Tibial nerve (tissue), 4 donors: ENCODE results near the gene MBOAT1. TPM values are rescaled to one million over a fixed set of nuclear protein-coding genes. Genes with fewer than 3 reads are reported as not detected.
A peak's percentile ranks its signal among the peaks of the same experiment; 100 is the strongest.
"Not testable (repeated sequence)": the region's sequence is repeated elsewhere in the genome, so short reads cannot be mapped to it uniquely, and the experiment has no call there.

Experiments used
- DNase-seq, 2 donors: peaks; one replicate each; pipeline ENCODE4 v3.0.0-alpha.2; 2019; ENCODE audit warnings: low spot score in 2 of 2
- H3K27ac ChIP-seq, 4 donors: fragments of 200-600 bp; sonication (generic) in 3 of 4; one replicate each; pipeline ENCODE4 v1.5.1; 2017 to 2019; ENCODE audit warnings: mild to moderate bottlenecking in 1 of 4
- H3K27me3 ChIP-seq, 2 donors: fragments of 200-600 bp; sonication (generic) in 1 of 2; one replicate each; pipeline versions ENCODE4 v1.5.1 to v1.6.0; 2017 to 2019
- H3K36me3 ChIP-seq, 3 donors: fragments of 200-600 bp; sonication (generic); one replicate each; pipeline ENCODE4 v1.5.1; 2018 to 2019
- H3K4me1 ChIP-seq, 4 donors: fragments of 200-600 bp; sonication (generic) in 3 of 4; one replicate each; pipeline ENCODE4 v1.5.1; 2017 to 2019
- H3K4me3 ChIP-seq, 4 donors: fragments of 200-600 bp; sonication (generic) in 3 of 4; one replicate each; pipeline ENCODE4 v1.5.1; 2017 to 2019; ENCODE audit warnings: mild to moderate bottlenecking in 1 of 4, moderate library complexity in 1 of 4
- H3K9me3 ChIP-seq, 4 donors: fragments of 200-600 bp; sonication (generic) in 3 of 4; one replicate each; pipeline ENCODE4 v1.5.1; 2017 to 2019
- CTCF ChIP-seq, 5 experiments: fragments of 200-600 bp in 3 of 5; fragments of 450-650 bp in 2 of 5; sonication (generic) in 3 of 5; IDR thresholded peaks; one replicate each; pipeline ENCODE4 v1.5.1; 2016 to 2019; ENCODE audit warnings: antibody characterized with exemption in 5 of 5, mild to moderate bottlenecking in 3 of 5, moderate library complexity in 2 of 5
- EP300 ChIP-seq, 2 donors: sonication (generic); formaldehyde crosslinking; IDR thresholded peaks; one replicate each; pipeline ENCODE4 v1.6.1; 2017; ENCODE audit warnings: antibody characterized with exemption in 2 of 2, mild to moderate bottlenecking in 1 of 2
- POLR2A ChIP-seq, 2 donors: fragments of 450-650 bp; IDR thresholded peaks; one replicate each; pipeline ENCODE4 v1.6.1; 2017; ENCODE audit warnings: antibody characterized with exemption in 2 of 2, mild to moderate bottlenecking in 2 of 2, moderate library complexity in 2 of 2
- WGBS, 2 donors: methylation state at CpG; one replicate each; pipeline ENCODE4 v1.1.5; 2018; 5-methylcytosine and 5-hydroxymethylcytosine counted together
- total RNA-seq, 4 donors: library from RNA; depleted of rRNA; stranded (reverse); fragments of >200 nt; gene quantifications; one replicate each; pipeline ENCODE4 v1.1.0, GENCODE V29; 2016

MBOAT1 gene
- total RNA-seq, 4 donors from 2014 or later, result 12.3 to 25.6 (median 19.2) TPM

DNA sequence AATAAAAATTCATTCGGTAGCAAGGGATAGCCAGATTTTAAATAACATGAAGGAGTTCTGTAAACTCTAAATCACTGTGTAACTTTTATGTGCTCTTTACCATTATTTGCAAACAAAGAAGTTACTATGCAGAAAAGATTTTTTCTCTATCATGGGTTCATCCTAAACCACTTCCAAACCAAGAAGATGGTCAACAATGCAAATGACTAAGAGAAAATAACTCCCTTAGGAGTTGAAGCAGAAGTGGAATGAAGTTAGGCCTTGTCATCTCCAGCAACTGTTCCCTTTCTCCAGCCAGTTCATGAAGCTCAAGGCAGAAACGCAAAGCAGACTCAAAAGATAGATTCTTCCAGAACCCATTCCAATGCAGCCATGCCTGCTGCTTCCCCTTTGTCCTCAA lies 66.0 kb downstream of the MBOAT1 start:
- Histone ChIP-seq H3K27ac (no peak overlapping the region), H3K4me3 (no peak overlapping the region), H3K36me3 (peaks cover 0 to 58% (median 6%) of the 10 kb centered on the region in 3 donors), H3K4me1 (peaks cover 0 to 13% (median 0%) of the 10 kb centered on the region in 4 donors), H3K9me3 (no peaks in the 10 kb centered on the region), H3K27me3 (no peaks in the 10 kb centered on the region)
- DNase-seq, result no peak
- TF ChIP-seq POLR2A (IDR thresholded peaks at IDR 0.05), result no peak
- TF ChIP-seq EP300 (IDR thresholded peaks at IDR 0.05), result no peak
- TF ChIP-seq CTCF (IDR thresholded peaks at IDR 0.05), result no peak
- 90 to 95% methylated on average over 2 of the region's 2 CpGs for WGBS, 2 donors

DNA sequence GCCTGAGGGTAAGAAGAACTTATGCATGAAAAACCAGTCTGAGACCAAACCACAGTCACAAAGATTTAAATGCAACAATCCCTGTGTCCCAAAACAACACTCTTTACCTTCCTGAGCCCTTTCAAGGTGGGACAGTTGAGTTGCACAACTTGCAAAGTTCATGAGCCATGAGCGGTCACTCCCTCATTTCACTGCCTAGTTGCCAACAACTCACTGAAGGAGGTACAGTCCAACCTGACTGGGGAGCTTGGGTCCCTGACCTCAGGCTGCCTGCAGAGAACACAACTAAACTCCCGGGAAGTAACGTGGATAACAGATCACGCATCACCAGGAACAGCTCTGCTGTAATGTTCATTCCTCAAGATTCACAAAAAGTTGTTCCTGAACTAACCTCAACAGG lies 69.4 kb downstream of the MBOAT1 start:
- no peak for TF ChIP-seq CTCF (IDR thresholded peaks at IDR 0.05)
- TF ChIP-seq EP300 (IDR thresholded peaks at IDR 0.05), result no peak
- no peak for TF ChIP-seq POLR2A (IDR thresholded peaks at IDR 0.05)
- Histone ChIP-seq H3K36me3 (peaks cover 0 to 69% (median 6%) of the 10 kb centered on the region in 3 donors), H3K27ac (no peak overlapping the region), H3K4me1 (no peaks in the 10 kb centered on the region), H3K9me3 (no peaks in the 10 kb centered on the region), H3K27me3 (no peaks in the 10 kb centered on the region), H3K4me3 (no peak overlapping the region)
- DNase-seq, result no peak
- 93 to 95% methylated on average over 4 of the region's 4 CpGs for whole genome bisulfite sequencing, 2 donors

DNA sequence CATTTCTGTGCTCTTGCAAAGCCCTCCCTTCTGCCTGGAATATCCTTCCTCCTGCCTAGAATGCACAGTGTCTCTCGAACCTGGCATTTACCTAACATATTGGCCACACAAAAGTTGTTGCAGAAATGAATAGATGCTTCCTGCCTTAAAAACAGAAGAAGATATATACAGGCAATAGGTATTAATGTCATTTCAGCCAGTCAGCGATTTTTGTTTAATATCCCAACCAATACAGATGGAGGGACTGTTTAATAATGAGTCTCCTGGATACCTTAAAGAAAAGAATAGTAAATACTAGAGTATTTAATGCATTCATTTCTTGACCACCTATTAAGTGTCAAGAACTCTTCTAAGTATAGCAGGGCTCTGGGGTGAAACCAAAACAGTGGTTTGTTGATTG lies 70.3 kb downstream of the MBOAT1 start:
- H3K27me3 ChIP-seq, result no peaks in the 10 kb centered on the region
- no peaks in the 10 kb centered on the region for H3K4me1 ChIP-seq
- TF ChIP-seq CTCF (IDR thresholded peaks at IDR 0.05) (no peak), POLR2A (IDR thresholded peaks at IDR 0.05) (no peak), EP300 (IDR thresholded peaks at IDR 0.05) (no peak)
- DNase-seq, result no peak
- no peak overlapping the region for H3K27ac ChIP-seq
- peaks cover 0 to 60% (median 6%) of the 10 kb centered on the region in 3 donors for H3K36me3 ChIP-seq
- H3K4me3 ChIP-seq, result no peak overlapping the region
- H3K9me3 ChIP-seq, result no peaks in the 10 kb centered on the region
- 91 to 93% methylated on average over 2 of the region's 2 CpGs for whole genome bisulfite sequencing, 2 donors

- H3K36me3 ChIP-seq, result peaks cover 0 to 57% (median 6%) of the 10 kb centered on the region in 3 donors
- not testable (repeated sequence) for H3K9me3 ChIP-seq, H3K4me1 ChIP-seq, DNase-seq, H3K27ac ChIP-seq, H3K27me3 ChIP-seq, H3K4me3 ChIP-seq
- 95% methylated on average over 11 of the region's 11 CpGs for WGBS, 2 donors
These were observed 72.9 kb downstream of the MBOAT1 start for GRCh38 chr6:20139127-20139963.

- Histone ChIP-seq H3K27ac (peak overlapping the region in 1 of 4 donors; percentile 41), H3K36me3 (peaks cover 0 to 51% (median 0%) of the 10 kb centered on the region in 3 donors), H3K4me3 (no peak overlapping the region), H3K27me3 (no peaks in the 10 kb centered on the region), H3K4me1 (no peaks in the 10 kb centered on the region), H3K9me3 (no peaks in the 10 kb centered on the region)
- 69 to 70% methylated on average over 4 of the region's 4 CpGs for WGBS, 2 donors
- no peak for DNase-seq
- TF ChIP-seq EP300 (IDR thresholded peaks at IDR 0.05) (no peak), CTCF (IDR thresholded peaks at IDR 0.05) (no peak), POLR2A (IDR thresholded peaks at IDR 0.05) (no peak)
These were observed 74.4 kb downstream of the MBOAT1 start for GRCh38 chr6:20137837-20138236.
